Thyroid gland (tissue), 4 donors: ENCODE measurements around the gene PCNT.

ENCODE experiments used
- CTCF ChIP-seq, 6 experiments: fragments of 200-600 bp in 3 of 6; fragments of 450-650 bp in 3 of 6; sonication (generic) in 3 of 6; IDR thresholded peaks; one replicate each; pipeline ENCODE4 v1.5.1; 2016 to 2019; ENCODE audit warnings: antibody characterized with exemption in 6 of 6, mild to moderate bottlenecking in 2 of 6, inconsistent platforms in 1 of 6, moderate library complexity in 1 of 6
- POLR2A ChIP-seq, 2 donors: fragments of 450-650 bp; IDR thresholded peaks; one replicate each; pipeline ENCODE4 v1.6.1; 2017; ENCODE audit warnings: antibody characterized with exemption in 2 of 2, mild to moderate bottlenecking in 2 of 2, moderate library complexity in 1 of 2

- no peak for TF ChIP-seq CTCF (IDR thresholded peaks at IDR 0.05)
- no peak for TF ChIP-seq POLR2A (IDR thresholded peaks at IDR 0.05)
Observed at GRCh38 chr21:46411691-46412090, 87.7 kb downstream of the PCNT start.
